ENCODE data around the gene RAPGEF5. TPM values are rescaled to one million over a fixed set of nuclear protein-coding genes. Genes with fewer than 3 reads are reported as not detected.

The RAPGEF5 gene
- total and polyA plus RNA-seq, 4 donors: 16.1 to 308 (median 61.4) TPM

GRCh38 chr7:22395222-22395621 lies 38.3 kb upstream of the RAPGEF5 start:
- 74 to 94% methylated on average over 4 to 6 of the region's 6 CpGs for whole genome bisulfite sequencing, 2 donors
- H3K4me3 ChIP-seq: no peak overlapping the region
- no peaks in the 10 kb centered on the region for H3K4me1 ChIP-seq (ENCODE audit: control insufficient read depth in 5 of 5, insufficient read depth in 5 of 5, low read length in 5 of 5)
- no peak for TF ChIP-seq CTCF (IDR thresholded peaks at IDR 0.05; ENCODE audit: control extremely low read depth, extremely low read depth)
- no peaks in the 10 kb centered on the region for H3K27me3 ChIP-seq (ENCODE audit: control insufficient read depth in 3 of 3, insufficient read depth in 3 of 3, low read length in 2 of 3)
- no peak overlapping the region for H3K27ac ChIP-seq (ENCODE audit: low read depth in 1 of 2, low read length in 1 of 2)
- H3K9ac ChIP-seq (ENCODE audit: insufficient read depth in 1 of 2, low read length in 2 of 2): no peak overlapping the region
- no peaks in the 10 kb centered on the region for H3K9me3 ChIP-seq (ENCODE audit: control insufficient read depth in 4 of 4, insufficient read depth in 3 of 4, low read length in 3 of 4)
- DNase-seq (no peak), ATAC-seq (ENCODE audit: insufficient read depth, low FRiP score) (no peak)
- H3K36me3 ChIP-seq (ENCODE audit: control insufficient read depth in 4 of 4, insufficient read depth in 4 of 4, low read length in 4 of 4): no peaks in the 10 kb centered on the region

- H3K27ac ChIP-seq (ENCODE audit: low read depth in 1 of 2, low read length in 1 of 2): no peak overlapping the region
- no peak overlapping the region for H3K4me3 ChIP-seq
- DNase-seq: no peak
- no peaks in the 10 kb centered on the region for H3K27me3 ChIP-seq (ENCODE audit: control insufficient read depth in 3 of 3, insufficient read depth in 3 of 3, low read length in 2 of 3)
- ATAC-seq (ENCODE audit: insufficient read depth, low FRiP score): no peak
- H3K9me3 ChIP-seq (ENCODE audit: control insufficient read depth in 4 of 4, insufficient read depth in 3 of 4, low read length in 3 of 4): no peaks in the 10 kb centered on the region
- TF ChIP-seq CTCF (IDR thresholded peaks at IDR 0.05; ENCODE audit: control extremely low read depth, extremely low read depth): no peak
- H3K9ac ChIP-seq (ENCODE audit: insufficient read depth in 1 of 2, low read length in 2 of 2): no peak overlapping the region
- no peaks in the 10 kb centered on the region for H3K4me1 ChIP-seq (ENCODE audit: control insufficient read depth in 5 of 5, insufficient read depth in 5 of 5, low read length in 5 of 5)
- H3K36me3 ChIP-seq (ENCODE audit: control insufficient read depth in 4 of 4, insufficient read depth in 4 of 4, low read length in 4 of 4): no peaks in the 10 kb centered on the region
- WGBS, 2 donors: 59 to 68% methylated on average over 3 of the region's 3 CpGs
Measured at GRCh38 chr7:22394739-22395138, 37.8 kb upstream of the RAPGEF5 start.

GRCh38 chr7:22393913-22394729 lies 37.2 kb upstream of the RAPGEF5 start:
- DNase-seq: no peak

More at GRCh38 chr7:22393913-22394729, 37.2 kb upstream of the RAPGEF5 start:
- H3K9me3 ChIP-seq (ENCODE audit: control insufficient read depth in 4 of 4, insufficient read depth in 3 of 4, low read length in 3 of 4): no peaks in the 10 kb centered on the region
- H3K4me3 ChIP-seq: no peak overlapping the region
- H3K4me1 ChIP-seq (ENCODE audit: control insufficient read depth in 5 of 5, insufficient read depth in 5 of 5, low read length in 5 of 5): no peaks in the 10 kb centered on the region
- no peaks in the 10 kb centered on the region for H3K36me3 ChIP-seq (ENCODE audit: control insufficient read depth in 4 of 4, insufficient read depth in 4 of 4, low read length in 4 of 4)
- no peak for TF ChIP-seq CTCF (IDR thresholded peaks at IDR 0.05; ENCODE audit: control extremely low read depth, extremely low read depth)
- 75 to 80% methylated on average over 13 of the region's 13 CpGs for WGBS, 2 donors
- H3K27me3 ChIP-seq (ENCODE audit: control insufficient read depth in 3 of 3, insufficient read depth in 3 of 3, low read length in 2 of 3): no peaks in the 10 kb centered on the region
- no peak for ATAC-seq (ENCODE audit: insufficient read depth, low FRiP score)
- no peak overlapping the region for H3K9ac ChIP-seq (ENCODE audit: insufficient read depth in 1 of 2, low read length in 2 of 2)
- no peak overlapping the region for H3K27ac ChIP-seq (ENCODE audit: low read depth in 1 of 2, low read length in 1 of 2)

All from lung (tissue), 12 donors.